ENCODE measurements around the gene FHIP1B.

The FHIP1B gene

DNA sequence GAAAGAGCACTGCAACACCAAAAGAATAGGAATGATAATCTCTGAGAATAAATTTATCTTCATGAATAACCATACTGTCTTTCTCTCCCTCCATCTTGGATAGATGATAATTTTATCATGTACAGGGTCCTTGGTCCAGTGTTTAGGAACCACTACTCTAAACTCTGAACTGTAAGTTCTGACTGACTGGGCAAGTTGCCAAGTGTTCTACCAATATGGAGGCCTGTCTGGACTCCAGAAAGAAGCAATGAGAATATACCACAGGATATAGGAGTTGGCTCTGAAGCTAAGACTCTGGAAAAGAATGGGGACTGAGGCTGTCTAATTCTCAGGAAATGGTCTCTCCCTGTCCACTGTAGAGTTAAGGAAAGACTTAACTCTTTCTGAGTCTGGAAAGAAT lies 1.5 kb downstream of the FHIP1B start:
- no peaks in the 10 kb centered on the region for H3K36me3 ChIP-seq (ENCODE audit: insufficient read depth, low read length)
- peak overlapping the region; percentile 78 for H3K4me3 ChIP-seq (ENCODE audit: low read length)
- no peaks in the 10 kb centered on the region for H3K27me3 ChIP-seq (ENCODE audit: insufficient read depth, low read length)
- no peaks in the 10 kb centered on the region for H3K9me3 ChIP-seq (ENCODE audit: low read length)
- peaks cover 16% of the 10 kb centered on the region for H3K4me1 ChIP-seq (ENCODE audit: insufficient read depth, low read length)
- H2AFZ ChIP-seq (ENCODE audit: low read depth, low read length): no peak overlapping the region

DNA sequence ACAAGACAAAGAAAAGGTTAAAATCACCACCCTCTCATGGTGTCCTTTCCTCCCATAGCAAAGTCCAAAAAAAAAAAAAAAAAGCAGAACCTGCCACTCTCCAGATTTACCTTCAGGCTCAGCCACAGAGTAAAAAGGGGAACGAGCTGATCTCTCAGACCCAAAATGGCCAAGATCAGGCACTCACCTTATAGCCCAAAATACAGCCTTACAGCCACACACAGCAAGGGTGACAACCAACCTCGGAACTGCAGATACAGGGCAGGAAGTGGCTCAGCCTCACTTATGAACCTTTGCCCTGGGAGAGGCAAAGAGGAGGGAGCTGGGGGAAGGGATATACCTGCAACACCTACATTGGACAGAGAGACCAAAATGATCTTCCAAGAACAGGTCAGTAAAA lies 4.5 kb downstream of the FHIP1B start:
- Histone ChIP-seq H3K4me3 (ENCODE audit: low read length) (no peak overlapping the region), H3K4me1 (ENCODE audit: insufficient read depth, low read length) (peaks cover 13% of the 10 kb centered on the region), H3K27me3 (ENCODE audit: insufficient read depth, low read length) (no peaks in the 10 kb centered on the region), H3K9me3 (ENCODE audit: low read length) (no peaks in the 10 kb centered on the region), H3K36me3 (ENCODE audit: insufficient read depth, low read length) (no peaks in the 10 kb centered on the region), H2AFZ (ENCODE audit: low read depth, low read length) (no peak overlapping the region)

DNA sequence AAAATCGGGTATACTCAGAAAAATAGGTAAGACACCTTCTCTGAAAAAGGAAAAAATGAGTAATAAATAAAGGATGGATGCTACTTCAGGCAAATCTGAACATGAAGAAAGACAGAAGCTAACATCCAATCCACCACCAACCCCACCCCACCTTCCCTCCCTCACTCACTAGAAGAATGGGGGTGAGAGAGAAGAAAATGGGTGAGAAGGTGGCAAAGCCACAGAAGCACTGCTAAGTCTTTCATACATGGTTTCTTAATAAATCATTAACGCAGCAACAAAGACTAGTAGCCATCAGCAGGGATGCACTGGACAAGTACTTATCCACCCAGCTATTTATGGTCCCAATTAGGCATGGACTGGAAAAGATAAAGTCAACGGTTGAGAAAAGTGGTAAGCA lies 5.9 kb downstream of the FHIP1B start:
- no peak overlapping the region for H3K4me3 ChIP-seq (ENCODE audit: low read length)
- no peaks in the 10 kb centered on the region for H3K9me3 ChIP-seq (ENCODE audit: low read length)
- no peak overlapping the region for H2AFZ ChIP-seq (ENCODE audit: low read depth, low read length)
- peaks cover 10% of the 10 kb centered on the region for H3K36me3 ChIP-seq (ENCODE audit: insufficient read depth, low read length)
- H3K27me3 ChIP-seq (ENCODE audit: insufficient read depth, low read length): no peaks in the 10 kb centered on the region
- peaks cover 6% of the 10 kb centered on the region for H3K4me1 ChIP-seq (ENCODE audit: insufficient read depth, low read length)

DNA sequence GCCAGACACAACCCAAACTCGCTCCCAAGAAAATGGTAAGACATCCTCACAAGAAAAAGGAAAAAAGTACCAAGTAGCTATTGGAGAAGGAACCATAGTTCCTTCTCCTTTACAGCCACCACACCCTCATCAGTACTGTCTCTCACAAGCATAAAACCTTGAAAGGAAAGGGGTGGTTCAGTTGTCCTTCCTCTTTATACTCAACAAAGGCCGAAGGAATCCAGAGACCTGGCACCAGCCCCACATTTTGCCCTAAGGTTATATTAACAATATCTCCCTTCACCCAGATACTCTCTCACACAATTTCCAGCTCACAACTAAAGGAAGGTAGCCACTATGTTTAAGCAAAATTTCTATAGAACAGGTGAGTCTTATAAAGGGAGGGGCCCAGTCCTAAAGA lies 8.5 kb downstream of the FHIP1B start:
- H3K4me1 ChIP-seq (ENCODE audit: insufficient read depth, low read length): no peaks in the 10 kb centered on the region
- H3K9me3 ChIP-seq (ENCODE audit: low read length): no peaks in the 10 kb centered on the region
- peaks cover 36% of the 10 kb centered on the region for H3K36me3 ChIP-seq (ENCODE audit: insufficient read depth, low read length)
- no peaks in the 10 kb centered on the region for H3K27me3 ChIP-seq (ENCODE audit: insufficient read depth, low read length)
- no peak overlapping the region for H3K4me3 ChIP-seq (ENCODE audit: low read length)
- H2AFZ ChIP-seq (ENCODE audit: low read depth, low read length): no peak overlapping the region

DNA sequence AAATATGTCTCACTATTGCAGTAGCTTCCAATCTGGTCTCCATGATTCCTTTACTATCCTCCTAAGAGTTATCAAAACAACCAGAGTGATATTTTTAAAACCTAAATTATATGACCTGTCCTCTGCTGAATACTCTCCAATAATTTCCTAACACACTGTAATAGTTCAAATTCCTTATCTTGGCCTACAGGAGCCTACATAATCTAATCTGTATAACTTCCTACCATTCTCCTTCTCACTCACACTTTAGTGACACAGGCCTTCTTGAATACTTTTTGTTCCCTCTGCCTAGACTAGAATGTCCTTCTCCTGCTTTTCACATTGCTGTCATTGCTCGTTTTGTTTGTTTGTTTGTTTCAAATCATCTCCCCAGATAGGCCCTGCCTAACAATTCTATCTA lies 9.4 kb downstream of the FHIP1B start:
- Histone ChIP-seq H2AFZ (ENCODE audit: low read depth, low read length) (no peak overlapping the region), H3K4me3 (ENCODE audit: low read length) (no peak overlapping the region), H3K9me3 (ENCODE audit: low read length) (no peaks in the 10 kb centered on the region), H3K4me1 (ENCODE audit: insufficient read depth, low read length) (no peaks in the 10 kb centered on the region), H3K27me3 (ENCODE audit: insufficient read depth, low read length) (no peaks in the 10 kb centered on the region), H3K36me3 (ENCODE audit: insufficient read depth, low read length) (peaks cover 42% of the 10 kb centered on the region)

DNA sequence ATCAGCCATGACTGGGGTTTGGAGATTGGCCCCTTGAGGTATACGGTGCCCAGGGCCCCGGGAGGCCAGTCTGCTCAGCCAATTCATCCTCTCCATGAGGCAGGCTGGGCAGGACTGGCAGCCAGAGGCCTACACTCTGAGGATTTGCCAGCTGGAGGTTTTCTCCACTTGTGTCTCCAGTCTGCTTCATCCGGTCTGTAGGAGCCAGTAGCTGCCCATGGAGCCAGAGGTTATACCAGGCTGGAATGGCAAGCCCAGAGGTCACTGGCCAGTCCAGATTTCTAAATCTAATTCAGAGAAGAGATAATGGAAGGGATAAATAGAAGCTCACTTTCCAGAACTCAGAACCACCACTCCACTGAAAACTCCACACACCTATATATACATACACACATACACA lies 10.0 kb downstream of the FHIP1B start:
- Histone ChIP-seq H2AFZ (ENCODE audit: low read depth, low read length) (no peak overlapping the region), H3K36me3 (ENCODE audit: insufficient read depth, low read length) (peaks cover 48% of the 10 kb centered on the region), H3K4me1 (ENCODE audit: insufficient read depth, low read length) (no peaks in the 10 kb centered on the region), H3K9me3 (ENCODE audit: low read length) (no peaks in the 10 kb centered on the region), H3K27me3 (ENCODE audit: insufficient read depth, low read length) (no peaks in the 10 kb centered on the region), H3K4me3 (ENCODE audit: low read length) (no peak overlapping the region)

DNA sequence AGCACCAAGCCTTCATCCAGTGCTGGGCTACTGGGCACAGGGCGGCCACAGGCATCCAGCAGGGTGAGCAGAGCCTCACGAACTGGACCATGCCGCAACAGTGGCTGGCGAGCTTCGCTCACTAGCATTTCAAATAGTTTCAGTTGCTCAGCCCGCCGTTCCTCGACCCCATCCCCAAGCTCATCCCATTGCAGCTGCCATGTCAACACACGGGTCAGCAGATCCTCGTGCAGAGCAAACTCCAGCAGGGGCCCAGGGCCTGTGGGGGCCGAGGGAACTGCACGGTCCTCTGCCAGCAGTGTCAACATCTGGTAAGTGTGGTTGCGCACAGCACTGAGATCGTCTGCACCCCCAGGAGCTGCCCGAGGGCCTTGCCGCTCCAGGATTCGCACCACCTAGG lies 10.6 kb downstream of the FHIP1B start:
- peaks cover 54% of the 10 kb centered on the region for H3K36me3 ChIP-seq (ENCODE audit: insufficient read depth, low read length)
- no peak overlapping the region for H3K4me3 ChIP-seq (ENCODE audit: low read length)
- H3K27me3 ChIP-seq (ENCODE audit: insufficient read depth, low read length): no peaks in the 10 kb centered on the region
- no peaks in the 10 kb centered on the region for H3K9me3 ChIP-seq (ENCODE audit: low read length)
- H3K4me1 ChIP-seq (ENCODE audit: insufficient read depth, low read length): no peaks in the 10 kb centered on the region
- H2AFZ ChIP-seq (ENCODE audit: low read depth, low read length): no peak overlapping the region

DNA sequence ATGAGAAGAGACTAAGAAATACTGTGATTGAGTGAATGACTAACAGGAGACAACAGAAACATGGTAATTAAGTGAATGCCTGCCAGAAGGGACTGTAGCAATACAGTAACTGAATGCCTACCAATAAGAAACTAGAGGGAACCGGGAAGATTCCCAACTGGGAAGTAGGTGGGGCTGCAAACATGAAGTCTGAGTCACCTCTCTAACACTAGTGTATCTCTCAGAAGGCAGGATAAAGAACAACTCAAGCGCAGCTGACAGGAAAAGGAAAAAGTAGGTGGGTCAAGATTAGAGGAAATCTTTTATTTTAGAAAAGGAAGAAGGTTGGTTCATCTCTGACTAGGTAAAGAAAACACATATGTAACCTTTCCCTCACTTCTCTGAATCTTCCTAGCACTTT lies 15.1 kb downstream of the FHIP1B start:
- Histone ChIP-seq H3K4me3 (ENCODE audit: low read length) (no peak overlapping the region), H2AFZ (ENCODE audit: low read depth, low read length) (no peak overlapping the region), H3K9me3 (ENCODE audit: low read length) (no peaks in the 10 kb centered on the region), H3K27me3 (ENCODE audit: insufficient read depth, low read length) (no peaks in the 10 kb centered on the region), H3K4me1 (ENCODE audit: insufficient read depth, low read length) (no peaks in the 10 kb centered on the region), H3K36me3 (ENCODE audit: insufficient read depth, low read length) (peaks cover 92% of the 10 kb centered on the region)

DNA sequence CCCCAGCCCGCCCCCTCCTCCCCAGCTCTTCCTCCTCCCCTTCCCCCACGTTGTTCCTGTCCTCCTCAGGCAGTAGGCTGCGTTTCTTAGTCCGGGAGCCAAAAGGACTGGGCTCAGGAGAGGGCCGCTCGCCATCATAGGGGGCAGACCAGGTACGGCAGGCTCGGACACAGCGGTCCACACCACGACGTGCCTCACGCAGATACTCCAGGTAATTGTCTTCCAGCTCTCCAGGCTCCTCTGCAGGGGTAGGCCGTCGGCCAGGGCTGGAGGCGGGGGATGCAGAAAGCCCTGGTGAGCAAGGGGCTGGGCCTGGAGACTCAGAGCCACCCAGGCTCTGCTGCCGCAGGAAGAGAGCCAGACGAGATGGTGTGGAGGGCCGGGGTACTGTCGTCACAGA lies 16.7 kb downstream of the FHIP1B start:
- no peak overlapping the region for H3K4me3 ChIP-seq (ENCODE audit: low read length)
- H3K36me3 ChIP-seq (ENCODE audit: insufficient read depth, low read length): peaks cover 94% of the 10 kb centered on the region
- no peak overlapping the region for H2AFZ ChIP-seq (ENCODE audit: low read depth, low read length)
- H3K27me3 ChIP-seq (ENCODE audit: insufficient read depth, low read length): no peaks in the 10 kb centered on the region
- no peaks in the 10 kb centered on the region for H3K4me1 ChIP-seq (ENCODE audit: insufficient read depth, low read length)
- no peaks in the 10 kb centered on the region for H3K9me3 ChIP-seq (ENCODE audit: low read length)

DNA sequence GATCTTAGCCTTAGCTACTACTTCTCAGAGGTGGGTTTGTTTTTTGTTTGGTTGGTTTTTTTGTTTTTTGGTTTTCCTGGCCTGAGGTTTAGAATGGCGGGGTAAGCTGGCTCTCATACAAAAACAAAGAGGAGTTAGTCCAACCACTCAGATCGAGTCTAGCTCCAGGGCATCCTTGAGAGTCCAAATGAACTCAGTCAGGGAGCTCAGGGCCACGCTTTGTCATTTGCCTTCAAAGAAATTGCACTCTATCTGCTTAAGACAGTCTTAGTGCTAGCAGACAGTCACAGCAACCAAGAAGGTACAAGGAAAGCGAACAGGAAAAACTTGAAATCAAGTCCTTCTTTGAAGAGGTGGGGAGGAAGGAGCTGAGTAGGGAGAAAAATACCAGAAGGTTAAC lies 17.9 kb downstream of the FHIP1B start:
- Histone ChIP-seq H3K4me1 (ENCODE audit: insufficient read depth, low read length) (no peaks in the 10 kb centered on the region), H3K36me3 (ENCODE audit: insufficient read depth, low read length) (peaks cover 94% of the 10 kb centered on the region)

DNA sequence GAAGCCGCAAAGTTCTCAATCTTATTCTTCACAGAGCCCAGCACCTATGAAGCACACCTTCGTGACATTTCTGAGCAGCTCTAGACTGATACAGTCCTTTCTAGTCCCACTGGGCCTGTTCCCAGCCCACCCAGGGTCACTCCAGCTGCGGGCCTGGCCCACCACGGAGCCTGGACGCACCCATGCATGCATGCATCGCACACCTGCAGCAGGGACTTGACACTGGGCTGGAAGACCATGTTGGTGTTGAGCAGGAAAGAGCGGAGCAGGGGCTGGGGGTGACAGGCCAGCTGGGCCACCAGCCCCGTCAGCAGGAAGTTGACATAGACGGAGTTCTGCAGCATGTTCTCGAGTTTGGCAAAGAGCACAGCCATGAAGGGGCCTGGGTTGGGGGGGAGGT lies 19.9 kb downstream of the FHIP1B start:
- Histone ChIP-seq H3K4me1 (ENCODE audit: insufficient read depth, low read length) (no peaks in the 10 kb centered on the region), H3K9me3 (ENCODE audit: low read length) (no peaks in the 10 kb centered on the region), H3K4me3 (ENCODE audit: low read length) (no peak overlapping the region), H3K36me3 (ENCODE audit: insufficient read depth, low read length) (peaks cover 90% of the 10 kb centered on the region), H3K27me3 (ENCODE audit: insufficient read depth, low read length) (no peaks in the 10 kb centered on the region), H2AFZ (ENCODE audit: low read depth, low read length) (no peak overlapping the region)

More for the DNA sequence above, 17.9 kb downstream of the FHIP1B start:
- Histone ChIP-seq H3K4me3 (ENCODE audit: low read length) (no peak overlapping the region), H3K27me3 (ENCODE audit: insufficient read depth, low read length) (no peaks in the 10 kb centered on the region), H2AFZ (ENCODE audit: low read depth, low read length) (no peak overlapping the region), H3K9me3 (ENCODE audit: low read length) (no peaks in the 10 kb centered on the region)

DNA sequence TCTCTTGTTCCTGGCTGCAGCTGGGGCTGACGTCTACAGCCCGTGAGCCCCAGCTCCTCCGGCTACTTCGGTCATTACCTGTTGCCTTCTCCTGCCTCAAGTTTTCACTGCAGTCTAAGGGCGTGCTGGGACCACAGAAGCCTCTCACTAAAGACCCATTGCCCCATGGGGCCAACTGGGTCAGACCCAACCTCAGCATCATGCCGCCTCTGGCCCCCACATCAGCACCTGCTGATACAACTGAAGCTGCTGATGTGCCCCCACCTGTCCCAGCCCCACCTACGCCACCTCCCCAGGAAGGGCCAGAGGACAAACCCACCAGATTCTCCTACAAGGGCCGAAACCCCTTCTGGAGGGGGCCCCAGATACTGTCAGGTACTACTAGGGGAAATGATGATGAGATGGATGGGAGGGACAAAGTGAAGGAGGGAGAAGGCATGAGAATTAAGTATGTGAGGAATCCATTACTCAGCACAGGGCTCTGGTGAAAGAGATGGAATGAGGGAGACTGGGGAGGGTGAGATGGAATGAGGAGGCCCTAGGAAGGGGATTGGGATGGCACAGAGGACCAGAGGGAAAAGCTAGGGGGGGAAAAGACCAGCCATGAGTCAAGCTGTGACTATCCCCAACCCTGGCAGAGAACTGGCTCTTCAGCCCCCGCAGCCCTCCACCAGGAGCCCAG lies 24.0 kb downstream of the FHIP1B start:
- Histone ChIP-seq H3K36me3 (ENCODE audit: insufficient read depth, low read length) (peaks cover 63% of the 10 kb centered on the region), H3K27me3 (ENCODE audit: insufficient read depth, low read length) (no peaks in the 10 kb centered on the region), H3K9me3 (ENCODE audit: low read length) (no peaks in the 10 kb centered on the region)

DNA sequence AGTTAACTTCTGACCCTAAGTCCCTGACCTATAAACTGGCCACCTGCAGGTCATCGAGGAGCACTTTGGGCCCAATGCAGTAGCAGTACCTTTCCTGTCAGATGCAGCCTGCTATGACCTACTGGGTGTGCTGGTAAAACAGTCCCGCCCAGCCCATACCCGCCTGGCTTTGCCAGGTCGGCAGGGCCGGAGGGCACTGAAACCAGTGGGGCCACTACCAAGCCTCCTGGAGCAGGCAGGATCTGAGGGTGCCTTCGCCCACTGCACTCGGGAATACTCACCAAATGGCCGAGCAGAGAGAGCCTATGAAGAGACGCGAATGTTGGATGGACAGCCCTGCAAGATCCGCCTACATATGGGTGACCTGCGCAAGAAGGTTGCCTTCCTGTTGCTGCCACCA lies 24.6 kb downstream of the FHIP1B start:
- Histone ChIP-seq H3K4me3 (ENCODE audit: low read length) (no peak overlapping the region), H3K4me1 (ENCODE audit: insufficient read depth, low read length) (no peaks in the 10 kb centered on the region), H3K9me3 (ENCODE audit: low read length) (no peaks in the 10 kb centered on the region), H3K27me3 (ENCODE audit: insufficient read depth, low read length) (no peaks in the 10 kb centered on the region), H2AFZ (ENCODE audit: low read depth, low read length) (no peak overlapping the region), H3K36me3 (ENCODE audit: insufficient read depth, low read length) (peaks cover 59% of the 10 kb centered on the region)

More for the DNA sequence above, 24.0 kb downstream of the FHIP1B start:
- no peak overlapping the region for H2AFZ ChIP-seq (ENCODE audit: low read depth, low read length)
- H3K4me3 ChIP-seq (ENCODE audit: low read length): no peak overlapping the region
- H3K4me1 ChIP-seq (ENCODE audit: insufficient read depth, low read length): no peaks in the 10 kb centered on the region

All from neuron (in vitro differentiated cells).